NCI-H1105 treated with DMSO at 0.1 percent for 48 hours (cell line): ENCODE data around the gene ASXL3.

ENCODE experiments used
- DNase-seq: peaks from one replicate; lab custom pipeline; 2025; lab: John Stamatoyannopoulos, UW

ASXL3 gene

DNA sequence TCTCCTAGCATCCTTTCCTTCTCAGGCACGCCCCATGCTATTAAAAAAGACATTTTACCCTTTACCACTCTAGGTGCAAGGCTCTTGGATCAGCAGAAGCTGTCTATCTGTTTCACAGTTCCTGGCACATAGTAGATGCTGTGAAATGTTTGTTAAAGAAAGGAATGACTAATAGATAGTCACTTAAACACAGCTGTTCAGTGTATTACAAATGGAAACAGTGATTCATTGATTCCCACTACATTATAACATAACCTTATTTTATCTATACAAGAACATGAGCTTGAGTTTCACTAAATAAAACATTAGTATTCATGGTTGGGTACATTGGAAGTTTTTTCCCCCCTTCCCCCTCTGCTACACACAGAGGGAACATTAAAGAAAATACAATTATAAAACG, 142.1 kb downstream of the ASXL3 start:
- no peak for DNase-seq

DNA sequence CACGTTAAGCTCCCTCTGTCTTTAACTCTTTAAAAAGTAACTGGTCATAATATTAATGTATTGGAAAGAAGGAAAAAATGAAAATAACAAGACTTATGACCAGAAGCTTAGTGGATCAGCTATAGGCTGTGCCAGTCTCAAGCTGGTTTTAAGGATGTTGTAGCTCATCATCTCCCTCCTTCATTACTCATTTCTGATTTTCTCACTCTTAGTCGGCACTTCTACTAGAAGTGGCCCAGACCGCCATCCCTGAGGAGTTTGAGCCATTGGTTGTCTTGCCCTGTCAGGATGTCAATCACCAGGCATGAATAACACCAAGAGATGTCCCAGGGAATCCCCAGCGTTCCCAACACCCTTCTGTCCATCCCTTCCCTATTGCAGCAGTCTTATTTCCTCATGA, 151.5 kb downstream of the ASXL3 start:
- DNase-seq, result no peak

DNA sequence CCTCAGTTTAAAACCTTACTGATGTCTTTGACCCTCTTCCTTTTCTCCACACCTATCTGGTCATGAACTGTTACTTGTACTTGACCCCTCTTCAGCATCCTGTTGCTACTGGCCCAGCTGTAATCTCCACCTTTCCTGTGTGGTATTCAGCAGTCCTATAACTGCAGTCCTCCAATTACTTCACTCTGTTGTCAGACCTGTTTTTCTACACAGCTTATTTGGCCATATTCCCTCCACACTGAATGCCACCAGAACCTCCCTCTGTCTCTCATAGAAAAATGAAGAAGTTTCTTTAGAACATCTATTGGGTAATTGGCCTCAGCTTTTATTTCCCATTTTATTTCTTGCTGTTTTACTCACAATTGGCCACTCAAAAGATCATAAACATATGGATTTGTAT, 155.4 kb downstream of the ASXL3 start:
- DNase-seq, result no peak

DNA sequence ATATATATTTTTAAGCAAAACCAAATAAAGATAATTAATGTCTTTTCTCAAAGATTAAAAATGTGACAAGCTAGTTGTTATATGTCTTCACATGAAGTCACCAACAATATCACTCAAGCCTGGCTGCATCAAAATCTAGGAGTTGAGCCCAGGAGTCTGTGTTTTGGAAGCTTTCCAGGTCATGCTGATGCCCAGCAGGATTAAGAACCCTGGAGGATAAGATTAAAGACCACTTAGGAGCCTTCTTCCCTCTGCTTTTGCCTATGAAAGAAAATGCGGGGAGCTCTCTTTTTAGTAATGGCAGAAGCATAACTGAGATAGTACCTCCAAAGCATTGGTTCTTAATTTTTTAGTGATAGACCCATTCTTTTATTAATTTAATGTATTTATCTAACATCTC, 157.4 kb downstream of the ASXL3 start:
- DNase-seq, result no peak

DNA sequence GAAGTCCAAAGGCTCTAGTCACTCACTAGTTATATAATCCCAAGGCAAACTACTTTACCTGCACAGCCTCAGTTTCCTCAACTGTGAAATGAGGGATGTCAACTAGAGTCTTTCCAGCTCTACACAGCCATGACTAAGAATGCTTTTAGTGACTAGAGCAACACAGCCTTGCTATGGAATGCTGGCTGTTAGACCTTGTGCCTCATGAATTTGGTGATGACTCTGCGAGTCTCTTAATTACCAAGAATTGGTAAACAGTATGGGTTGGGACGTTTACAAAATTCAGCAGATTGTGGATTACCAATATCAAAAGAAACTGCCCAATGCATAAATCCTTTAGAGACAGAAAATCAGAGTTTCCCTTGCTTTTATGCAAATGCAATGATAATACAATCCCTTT, 163.7 kb downstream of the ASXL3 start:
- no peak for DNase-seq

DNA sequence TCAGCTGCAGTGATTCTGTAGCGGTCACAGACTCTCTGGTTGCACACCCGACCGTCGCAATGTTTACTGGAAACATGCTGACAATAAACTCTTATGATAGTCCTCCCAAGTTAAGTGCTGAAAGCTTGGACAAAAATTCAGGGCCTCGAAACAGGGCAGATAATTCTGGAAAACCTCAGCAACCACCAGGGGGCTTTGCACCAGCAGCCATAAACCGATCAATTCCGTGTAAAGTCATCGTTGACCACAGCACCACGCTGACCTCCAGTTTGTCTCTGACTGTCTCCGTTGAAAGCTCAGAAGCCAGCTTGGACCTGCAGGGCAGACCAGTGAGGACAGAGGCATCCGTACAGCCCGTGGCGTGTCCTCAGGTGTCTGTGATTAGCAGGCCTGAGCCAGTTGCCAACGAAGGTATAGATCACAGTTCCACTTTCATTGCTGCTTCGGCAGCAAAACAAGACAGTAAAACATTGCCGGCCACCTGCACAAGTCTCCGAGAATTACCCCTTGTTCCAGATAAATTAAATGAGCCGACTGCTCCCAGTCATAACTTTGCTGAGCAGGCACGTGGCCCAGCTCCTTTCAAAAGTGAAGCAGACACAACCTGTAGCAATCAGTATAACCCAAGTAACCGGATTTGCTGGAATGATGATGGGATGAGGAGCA, 166.1 kb downstream of the ASXL3 start:
- peak; percentile 83 for DNase-seq

DNA sequence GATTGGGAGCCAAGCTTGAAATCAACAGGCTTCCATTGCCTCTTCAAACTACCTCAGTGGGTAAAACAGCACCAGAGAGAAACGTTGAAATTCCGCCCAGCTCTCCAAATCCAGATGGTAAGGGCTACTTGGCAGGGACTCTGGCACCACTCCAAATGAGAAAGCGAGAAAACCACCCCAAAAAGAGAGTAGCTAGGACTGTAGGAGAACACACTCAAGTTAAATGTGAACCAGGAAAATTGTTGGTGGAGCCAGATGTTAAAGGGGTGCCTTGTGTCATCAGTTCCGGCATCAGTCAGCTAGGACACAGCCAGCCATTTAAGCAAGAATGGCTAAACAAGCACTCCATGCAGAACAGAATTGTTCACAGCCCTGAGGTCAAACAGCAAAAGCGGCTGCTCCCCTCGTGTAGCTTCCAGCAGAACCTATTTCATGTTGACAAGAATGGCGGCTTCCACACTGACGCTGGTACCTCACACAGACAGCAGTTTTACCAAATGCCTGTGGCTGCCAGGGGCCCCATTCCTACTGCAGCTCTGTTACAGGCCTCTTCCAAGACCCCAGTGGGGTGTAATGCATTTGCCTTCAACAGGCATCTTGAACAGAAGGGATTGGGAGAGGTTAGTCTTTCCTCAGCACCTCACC, 167.3 kb downstream of the ASXL3 start:
- DNase-seq, result peak; percentile 88

DNA sequence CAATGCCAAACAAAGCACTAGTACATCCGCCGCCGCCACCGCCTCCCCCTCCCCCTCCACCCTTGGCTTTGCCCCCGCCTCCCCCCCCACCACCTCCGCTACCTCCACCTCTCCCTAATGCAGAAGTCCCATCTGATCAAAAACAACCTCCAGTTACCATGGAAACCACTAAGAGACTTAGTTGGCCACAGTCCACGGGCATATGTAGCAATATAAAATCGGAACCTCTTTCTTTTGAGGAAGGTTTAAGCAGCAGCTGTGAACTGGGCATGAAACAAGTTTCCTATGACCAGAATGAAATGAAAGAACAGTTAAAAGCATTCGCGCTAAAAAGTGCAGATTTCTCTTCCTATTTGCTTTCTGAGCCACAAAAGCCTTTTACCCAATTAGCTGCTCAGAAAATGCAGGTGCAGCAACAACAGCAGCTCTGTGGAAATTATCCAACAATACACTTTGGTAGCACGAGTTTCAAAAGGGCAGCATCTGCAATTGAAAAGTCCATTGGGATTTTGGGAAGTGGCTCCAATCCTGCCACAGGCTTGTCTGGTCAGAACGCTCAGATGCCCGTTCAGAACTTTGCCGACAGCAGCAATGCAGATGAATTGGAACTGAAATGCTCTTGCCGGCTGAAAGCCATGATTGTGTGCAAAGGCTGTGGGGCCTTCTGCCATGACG, 168.0 kb downstream of the ASXL3 start:
- DNase-seq, result peak; percentile 100

DNA sequence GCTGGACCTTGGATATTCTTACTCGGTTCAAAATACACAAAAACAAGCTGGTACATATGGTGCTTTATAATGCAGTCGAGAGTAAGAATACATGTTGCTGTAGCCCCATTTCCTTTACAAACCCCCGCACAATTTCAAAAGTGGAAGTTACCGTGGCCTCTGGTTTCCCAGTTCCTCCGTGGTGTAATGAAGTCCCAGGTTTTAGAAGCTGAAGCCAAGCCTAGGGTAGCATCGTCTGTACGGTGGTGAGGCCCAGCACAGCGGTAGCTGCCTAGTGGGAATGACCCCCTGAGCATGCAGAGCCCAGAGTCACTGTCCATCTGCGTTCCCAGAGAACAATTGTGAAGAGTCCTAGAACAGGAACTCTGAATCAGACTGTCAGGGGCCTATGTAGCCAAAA, 171.8 kb downstream of the ASXL3 start:
- peak; percentile 76 for DNase-seq

DNA sequence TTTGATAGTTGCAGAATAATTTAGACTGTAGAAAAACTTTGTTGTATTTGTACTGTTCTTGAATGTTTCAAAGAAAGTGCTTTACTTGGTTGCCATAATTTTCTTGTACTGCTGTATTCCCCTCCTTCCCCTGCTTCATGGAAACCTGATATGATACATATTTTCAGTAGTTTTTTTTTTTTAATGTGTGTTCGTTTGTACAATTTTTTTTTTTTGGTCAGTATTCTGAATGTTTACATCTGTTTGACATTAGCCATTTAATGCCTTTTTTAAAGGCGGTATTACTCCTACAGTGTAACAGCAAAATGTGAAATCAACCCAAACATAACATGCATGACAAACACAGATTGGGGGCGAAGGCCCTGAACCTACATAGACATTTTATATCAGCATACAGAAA, 172.3 kb downstream of the ASXL3 start:
- DNase-seq, result peak; percentile 75

DNA sequence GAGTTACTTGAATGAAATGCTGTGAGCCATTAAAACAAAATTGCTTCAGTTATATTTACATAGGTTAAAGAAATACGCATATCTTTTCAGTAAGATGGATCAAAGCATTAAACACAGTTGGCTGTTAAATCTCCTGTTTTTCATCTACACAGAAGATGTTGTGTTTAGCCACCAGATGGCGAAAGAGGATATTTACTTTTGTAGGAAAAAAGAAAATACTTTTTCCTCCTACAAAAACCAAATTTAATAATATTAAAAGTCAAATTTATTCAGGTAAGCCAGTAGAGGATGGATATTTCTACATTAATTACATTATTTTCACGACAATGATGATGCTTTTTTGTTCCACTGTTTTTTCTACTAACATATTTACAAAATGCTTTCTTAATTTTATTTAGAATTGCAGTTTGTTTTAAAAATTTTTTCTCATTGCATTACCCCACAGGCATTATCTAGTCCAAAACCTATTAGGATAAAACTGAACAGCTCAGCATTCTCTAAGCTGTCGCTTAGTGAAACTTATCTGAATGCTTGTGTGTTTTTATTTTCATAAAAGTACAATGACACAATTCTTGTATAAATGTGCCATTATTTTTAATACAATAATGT, 173.7 kb downstream of the ASXL3 start:
- peak; percentile 90 for DNase-seq

DNA sequence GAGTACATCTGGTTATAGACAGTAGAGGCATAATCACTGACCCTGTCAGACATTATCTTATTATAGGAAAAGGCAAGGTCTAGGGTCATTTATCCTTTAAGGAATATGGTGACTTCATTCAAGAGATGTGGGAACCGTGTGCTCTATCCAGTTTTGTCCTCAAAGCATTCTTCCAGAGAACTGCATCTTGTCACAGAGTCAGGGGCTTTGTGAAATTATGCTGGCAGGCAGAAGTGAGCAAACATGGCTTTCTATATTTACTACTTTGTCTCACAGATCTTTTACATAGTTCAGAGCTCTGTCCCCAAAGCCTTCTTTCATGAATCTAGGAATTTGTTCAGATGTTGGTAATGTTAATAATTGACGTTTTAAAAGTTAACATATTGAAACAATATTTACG, 177.4 kb downstream of the ASXL3 start:
- DNase-seq, result peak; percentile 87

DNA sequence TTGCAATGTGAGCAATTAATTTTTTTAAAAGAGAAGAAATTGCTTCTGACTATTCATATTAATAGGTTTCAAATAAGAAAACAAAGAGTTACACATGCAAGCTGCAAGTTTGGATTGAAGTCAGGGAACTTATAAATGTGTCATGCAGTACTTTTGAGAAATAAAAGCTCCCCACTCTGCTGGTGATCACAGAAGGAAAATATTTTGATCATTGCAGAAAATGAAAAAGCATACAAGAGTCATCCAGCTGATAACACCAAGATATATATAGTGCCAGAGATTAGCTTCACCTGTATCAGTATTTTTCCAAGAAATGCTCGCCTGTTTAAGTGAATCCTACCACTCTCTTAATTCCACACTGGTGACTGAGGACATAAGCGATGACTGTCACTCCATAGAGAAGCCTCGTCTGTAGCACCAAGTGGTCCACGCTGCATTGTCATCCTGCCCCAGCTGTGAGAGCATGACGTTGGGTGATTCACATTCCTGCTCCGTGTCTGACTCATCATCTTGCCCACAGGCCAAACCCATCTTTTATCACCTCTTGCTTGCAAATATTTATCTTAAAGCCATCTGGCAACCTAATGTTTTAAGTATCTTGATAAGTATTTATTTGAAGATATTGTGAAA, 178.0 kb downstream of the ASXL3 start:
- DNase-seq, result peak; percentile 93

DNA sequence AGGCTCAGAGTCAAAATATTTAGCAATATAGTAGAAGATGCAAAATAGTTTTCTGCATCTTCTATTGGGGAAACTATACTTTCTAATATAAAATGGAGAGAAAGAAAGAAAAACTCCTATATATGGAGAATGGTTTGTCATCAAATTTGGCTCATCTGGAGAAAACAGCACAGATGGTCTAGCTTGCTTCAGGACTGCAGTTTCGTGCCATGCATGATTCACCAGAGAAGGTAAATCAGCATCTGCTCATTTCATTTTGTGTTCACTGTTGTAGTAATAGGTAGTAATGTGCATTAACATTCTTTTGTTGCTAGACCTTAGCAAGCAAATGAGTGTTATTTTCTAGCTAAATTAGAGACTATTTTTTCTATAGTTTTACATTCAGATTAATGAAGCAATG, 179.0 kb downstream of the ASXL3 start:
- DNase-seq, result peak; percentile 70

DNA sequence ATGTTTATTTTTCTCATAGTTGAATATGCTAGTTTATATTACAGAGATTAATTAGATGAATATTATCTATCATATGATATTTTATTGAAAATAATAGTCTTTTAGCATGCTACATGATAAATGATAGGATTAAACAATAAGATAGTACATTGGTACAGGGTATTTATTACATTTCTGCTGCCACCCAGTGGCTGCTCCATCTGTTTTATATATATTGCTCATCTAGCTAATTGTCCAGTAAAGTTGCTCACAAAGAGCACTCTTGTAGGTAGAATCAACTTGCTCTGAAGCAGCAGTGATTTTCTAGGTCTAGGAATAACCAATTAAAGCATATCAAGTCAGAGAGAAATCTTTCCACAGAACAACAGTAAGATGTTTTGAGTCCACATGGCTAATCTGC, 183.3 kb downstream of the ASXL3 start:
- peak; percentile 82 for DNase-seq

DNA sequence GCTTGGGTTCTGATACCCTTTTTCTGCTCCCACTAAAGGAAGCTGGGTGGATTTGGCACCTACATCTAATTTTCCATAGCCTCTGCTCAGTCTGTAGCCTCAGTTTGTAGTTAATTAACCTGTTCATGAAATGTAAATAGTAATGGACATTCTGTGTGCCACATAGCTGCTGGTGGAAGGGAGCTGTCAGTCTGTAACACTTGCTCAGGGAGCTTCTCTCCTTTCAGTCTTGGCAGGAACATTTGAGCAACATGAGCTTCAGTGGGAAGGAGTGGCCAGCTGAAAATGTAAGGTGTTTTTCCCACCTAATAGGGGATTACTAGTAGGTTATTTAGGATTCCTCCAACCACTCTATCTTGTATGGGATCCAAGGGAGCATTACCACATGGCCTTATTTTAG, 203.4 kb downstream of the ASXL3 start:
- DNase-seq, result peak; percentile 88
